ENCODE results near the gene ADGRA3. TPM values are rescaled to one million over a fixed set of nuclear protein-coding genes. Genes with fewer than 3 reads are reported as not detected.

ADGRA3 gene
- total RNA-seq, 4 donors from 2014 or later, result 17.8 to 48.8 (median 32.4) TPM

- 21 to 80% methylated on average over 2 to 3 of the region's 3 CpGs for WGBS, 2 donors (ENCODE audit: low coverage in 1 of 2)
- ATAC-seq, result no peak
- no peak overlapping the region for H3K27ac ChIP-seq
These were observed 167.5 kb downstream of the ADGRA3 start for GRCh38 chr4:22348410-22348809.

GRCh38 chr4:22345678-22346077 lies 170.2 kb downstream of the ADGRA3 start:
- ATAC-seq, result no peak
- Histone ChIP-seq H3K9me3 (no peaks in the 10 kb centered on the region), H3K4me1 (no peaks in the 10 kb centered on the region), H3K27ac (no peak overlapping the region), H3K27me3 (no peaks in the 10 kb centered on the region), H3K36me3 (no peaks in the 10 kb centered on the region), H3K4me3 (no peak overlapping the region)
- no CpG with 5 or more reads among the region's 1 CpG for WGBS, 2 donors (ENCODE audit: low coverage in 1 of 2)
- TF ChIP-seq POLR2A (IDR thresholded peaks at IDR 0.05), result no peak
- no peak for TF ChIP-seq EP300 (IDR thresholded peaks at IDR 0.05)

More at GRCh38 chr4:22348410-22348809, 167.5 kb downstream of the ADGRA3 start:
- Histone ChIP-seq H3K4me1 (no peaks in the 10 kb centered on the region), H3K27me3 (no peaks in the 10 kb centered on the region), H3K9me3 (no peaks in the 10 kb centered on the region), H3K36me3 (no peaks in the 10 kb centered on the region), H3K4me3 (no peak overlapping the region)
- TF ChIP-seq POLR2AphosphoS5 (IDR thresholded peaks at IDR 0.05), result no peak
- no peak for TF ChIP-seq EP300 (IDR thresholded peaks at IDR 0.05)
- no peak for TF ChIP-seq POLR2A (IDR thresholded peaks at IDR 0.05)
- TF ChIP-seq CTCF (IDR thresholded peaks at IDR 0.05), result no peak

GRCh38 chr4:22345055-22345454 lies 170.8 kb downstream of the ADGRA3 start:
- H3K9me3 ChIP-seq, result no peaks in the 10 kb centered on the region
- no peaks in the 10 kb centered on the region for H3K27me3 ChIP-seq
- no peak overlapping the region for H3K4me3 ChIP-seq
- H3K27ac ChIP-seq, result no peak overlapping the region
- no peaks in the 10 kb centered on the region for H3K4me1 ChIP-seq
- no peaks in the 10 kb centered on the region for H3K36me3 ChIP-seq
- no peak for TF ChIP-seq POLR2AphosphoS5 (IDR thresholded peaks at IDR 0.05)
- no peak for TF ChIP-seq CTCF (IDR thresholded peaks at IDR 0.05)
- TF ChIP-seq POLR2A (IDR thresholded peaks at IDR 0.05), result no peak
- no peak for TF ChIP-seq EP300 (IDR thresholded peaks at IDR 0.05)
- no peak for ATAC-seq
- WGBS, 2 donors (ENCODE audit: low coverage in 1 of 2), result 46 to 57% methylated on average over 1 of the region's 1 CpG

GRCh38 chr4:22343606-22344005 lies 172.3 kb downstream of the ADGRA3 start:
- H3K27ac ChIP-seq, result no peak overlapping the region
- H3K9me3 ChIP-seq, result no peaks in the 10 kb centered on the region
- H3K27me3 ChIP-seq, result no peaks in the 10 kb centered on the region
- H3K36me3 ChIP-seq, result no peaks in the 10 kb centered on the region
- 71 to 95% methylated on average over 2 of the region's 2 CpGs for WGBS, 2 donors (ENCODE audit: low coverage in 1 of 2)
- no peaks in the 10 kb centered on the region for H3K4me1 ChIP-seq
- H3K4me3 ChIP-seq, result no peak overlapping the region
- no peak for ATAC-seq
- TF ChIP-seq POLR2AphosphoS5 (IDR thresholded peaks at IDR 0.05) (no peak), POLR2A (IDR thresholded peaks at IDR 0.05) (no peak), EP300 (IDR thresholded peaks at IDR 0.05) (no peak), CTCF (IDR thresholded peaks at IDR 0.05) (no peak)

- H3K9me3 ChIP-seq, result no peaks in the 10 kb centered on the region
- no peaks in the 10 kb centered on the region for H3K4me1 ChIP-seq
- H3K27ac ChIP-seq, result no peak overlapping the region
- TF ChIP-seq CTCF (IDR thresholded peaks at IDR 0.05), result no peak
- TF ChIP-seq POLR2A (IDR thresholded peaks at IDR 0.05), result no peak
- TF ChIP-seq EP300 (IDR thresholded peaks at IDR 0.05), result no peak
- TF ChIP-seq POLR2AphosphoS5 (IDR thresholded peaks at IDR 0.05), result no peak
- H3K36me3 ChIP-seq, result no peaks in the 10 kb centered on the region
- H3K4me3 ChIP-seq, result no peak overlapping the region
- ATAC-seq, result no peak
- H3K27me3 ChIP-seq, result no peaks in the 10 kb centered on the region
- WGBS, 2 donors (ENCODE audit: low coverage in 1 of 2), result 60 to 70% methylated on average over 3 to 5 of the region's 5 CpGs
These were observed 176.4 kb downstream of the ADGRA3 start for GRCh38 chr4:22339491-22339890.
